Effector CD8-positive, alpha-beta T cell (primary cell): ENCODE measurements around the gene PRDM13.
"Not testable (repeated sequence)": the region's sequence is repeated elsewhere in the genome, so short reads cannot be mapped to it uniquely, and the experiment has no call there.

Source experiments
- DNase-seq: peaks from one replicate; lab custom pipeline; 2025; lab: John Stamatoyannopoulos, UW

PRDM13 gene

GRCh38 chr6:99603421-99604165 lies 3.0 kb upstream of the PRDM13 start:
- no peak for DNase-seq

GRCh38 chr6:99604166-99605073 lies 2.2 kb upstream of the PRDM13 start:
- no peak for DNase-seq

GRCh38 chr6:99605074-99605734 lies 1.4 kb upstream of the PRDM13 start:
- DNase-seq: no peak

- DNase-seq: no peak
These were observed 550 bp upstream of the PRDM13 start for GRCh38 chr6:99605911-99606655.

GRCh38 chr6:99607416-99608036 lies 893 bp downstream of the PRDM13 start:
- DNase-seq: no peak

GRCh38 chr6:99608059-99608885 lies 1.6 kb downstream of the PRDM13 start:
- no peak for DNase-seq

GRCh38 chr6:99608886-99609482 lies 2.4 kb downstream of the PRDM13 start:
- DNase-seq: no peak

GRCh38 chr6:99609905-99610489 lies 3.4 kb downstream of the PRDM13 start:
- DNase-seq: no peak

GRCh38 chr6:99611148-99611547 lies 4.5 kb downstream of the PRDM13 start:
- DNase-seq: no peak

- no peak for DNase-seq
These were observed 6.1 kb downstream of the PRDM13 start for GRCh38 chr6:99612551-99613408.

- no peak for DNase-seq
These were observed 6.7 kb downstream of the PRDM13 start for GRCh38 chr6:99613409-99613704.

- DNase-seq: no peak
These were observed 7.2 kb downstream of the PRDM13 start for GRCh38 chr6:99613705-99614429.

GRCh38 chr6:99614430-99615186 lies 8.0 kb downstream of the PRDM13 start:
- no peak for DNase-seq

- DNase-seq: no peak
These were observed 10.5 kb downstream of the PRDM13 start for GRCh38 chr6:99617131-99617530.

- no peak for DNase-seq
These were observed 12.2 kb downstream of the PRDM13 start for GRCh38 chr6:99618649-99619408.

- no peak for DNase-seq
These were observed 12.8 kb downstream of the PRDM13 start for GRCh38 chr6:99619409-99619762.

GRCh38 chr6:99622044-99622443 lies 15.4 kb downstream of the PRDM13 start:
- DNase-seq: not testable (repeated sequence)
